SK-N-SH (cell line): ENCODE results near the gene CYP2B6. TPM values are rescaled to one million over a fixed set of nuclear protein-coding genes. Genes with fewer than 3 reads are reported as not detected.
"Not testable (repeated sequence)": the region's sequence is repeated elsewhere in the genome, so short reads cannot be mapped to it uniquely, and the experiment has no call there.

Experiments
- CTCF ChIA-PET: fragments of 300-600, 350-600 bp; formaldehyde crosslinking; extraction: SDS; loops from one replicate; lab custom pipeline; 2021; lab: Yijun Ruan, JAX
- POLR2A ChIA-PET: fragments of 350-600 bp; sonication (Branson Sonifier 250); formaldehyde crosslinking; extraction: SDS; loops from one replicate; lab custom pipeline; 2020; ENCODE audit warnings: antibody characterized with exemption, inconsistent platforms; lab: Yijun Ruan, JAX
- DNase-seq: peaks from one replicate; pipeline ENCODE4 v3.0.0; 2012
- H2AFZ ChIP-seq: fragments of 200-600 bp; sonication (generic); 2 replicates; pipeline ENCODE4 v1.8.1; 2016; ENCODE audit warnings: antibody characterized with exemption, mild to moderate bottlenecking, low read depth
- H3F3A ChIP-seq: fragments of 200-600 bp; sonication (generic); replicated peaks from 2 replicates; pipeline ENCODE3; 2016; ENCODE audit warnings: antibody characterized with exemption, mild to moderate bottlenecking; ENCODE audit not compliant: insufficient read depth
- H3K27ac ChIP-seq, 2 experiments: fragments of 200-500 bp in 1 of 2; fragments of 200-600 bp in 1 of 2; sonication (Bioruptor generic) in 1 of 2; sonication (generic), shearing (Covaris generic) in 1 of 2; 2 replicates each; pipeline versions ENCODE4 v1.5.1 to v1.6.1; 2014 to 2016; ENCODE audit warnings: low read depth in 2 of 2, inconsistent platforms in 1 of 2, low read length in 1 of 2, mild to moderate bottlenecking in 1 of 2, mixed read lengths in 1 of 2
- H3K27me3 ChIP-seq: fragments of 200-600 bp; sonication (generic), shearing (Covaris generic); 2 replicates; pipeline ENCODE4 v1.6.1; 2016; ENCODE audit warnings: mixed run types; ENCODE audit not compliant: insufficient read depth
- H3K36me3 ChIP-seq, 2 experiments: fragments of 200-500 bp in 1 of 2; fragments of 200-600 bp in 1 of 2; sonication (Bioruptor generic) in 1 of 2; sonication (generic) in 1 of 2; replicated peaks in 1 of 2; 2 replicates each; pipeline versions ENCODE3 to v1.5.1; 2014 to 2016; ENCODE audit warnings: low read length in 1 of 2, mild to moderate bottlenecking in 1 of 2; ENCODE audit not compliant: insufficient read depth in 2 of 2, control insufficient read depth in 1 of 2
- H3K4me1 ChIP-seq, 2 experiments: fragments of 200-500 bp in 1 of 2; fragments of 200-600 bp in 1 of 2; sonication (Bioruptor generic) in 1 of 2; sonication (generic), shearing (Covaris generic) in 1 of 2; 2 replicates each; pipeline versions ENCODE4 v1.5.1 to v1.6.1; 2014 to 2016; ENCODE audit warnings: low read depth in 1 of 2, low read length in 1 of 2, mixed run types in 1 of 2; ENCODE audit not compliant: insufficient read depth in 2 of 2, control insufficient read depth in 1 of 2
- H3K4me2 ChIP-seq: fragments of 200-600 bp; sonication (generic), shearing (Covaris generic); 2 replicates; pipeline ENCODE4 v1.6.1; 2017; ENCODE audit warnings: mixed run types
- H3K4me3 ChIP-seq, 2 experiments: fragments of 200-500 bp in 1 of 2; fragments of 200-600 bp in 1 of 2; sonication (Bioruptor generic) in 1 of 2; sonication (generic), shearing (Covaris generic) in 1 of 2; 2 replicates each; pipeline versions ENCODE4 v1.5.1 to v1.8.1; 2014 to 2016; ENCODE audit warnings: low read depth in 2 of 2, inconsistent platforms in 1 of 2, low read length in 1 of 2, mild to moderate bottlenecking in 1 of 2, mixed read lengths in 1 of 2, moderate library complexity in 1 of 2
- H3K79me2 ChIP-seq: fragments of 200-600 bp; sonication (generic); 2 replicates; pipeline ENCODE4 v1.8.1; 2017; ENCODE audit warnings: mild to moderate bottlenecking; ENCODE audit not compliant: insufficient read depth
- H3K9ac ChIP-seq: fragments of 200-600 bp; sonication (generic); 2 replicates; pipeline ENCODE4 v1.6.1; 2017; ENCODE audit warnings: mixed run types
- H3K9me2 ChIP-seq: fragments of 200-600 bp; sonication (generic); 2 replicates; pipeline ENCODE4 v1.6.1; 2017; ENCODE audit warnings: mixed run types
- H3K9me3 ChIP-seq: fragments of 200-600 bp; sonication (generic); 2 replicates; pipeline ENCODE4 v1.6.1; 2017; ENCODE audit warnings: mixed run types, mild to moderate bottlenecking, moderate library complexity
- H4K20me1 ChIP-seq: fragments of 200-600 bp; sonication (generic); 2 replicates; pipeline ENCODE4 v1.6.1; 2017; ENCODE audit warnings: mild to moderate bottlenecking, mixed run types; ENCODE audit not compliant: insufficient read depth
- CTCF ChIP-seq: fragments of 200-600 bp; sonication (generic); IDR thresholded peaks from 2 replicates; pipeline ENCODE4 v1.6.1; 2017; ENCODE audit warnings: antibody characterized with exemption, mild to moderate bottlenecking, moderate library complexity
- EP300 ChIP-seq, 2 experiments: IDR thresholded peaks; 2 replicates each; pipeline versions ENCODE4 v1.4.0 to v1.6.1; 2012; ENCODE audit warnings: borderline replicate concordance in 1 of 2, low read depth in 1 of 2, low read length in 1 of 2
- FOSL2 ChIP-seq: IDR thresholded peaks from 2 replicates; pipeline ENCODE4 v1.4.0; 2012; ENCODE audit warnings: low read depth, mild to moderate bottlenecking, moderate library complexity, borderline replicate concordance
- GATA2 ChIP-seq: sonication (generic); formaldehyde crosslinking; IDR thresholded peaks from 2 replicates; pipeline ENCODE4 v1.5.0; 2020; ENCODE audit warnings: mild to moderate bottlenecking, missing genetic modification reagents
- JUND ChIP-seq: IDR thresholded peaks from 2 replicates; pipeline ENCODE4 v1.4.0; 2012
- MAX ChIP-seq: IDR thresholded peaks from 2 replicates; pipeline ENCODE4 v1.4.0; 2012; ENCODE audit warnings: low read depth
- MEF2A ChIP-seq: IDR thresholded peaks from 2 replicates; pipeline ENCODE4 v1.4.0; 2012; ENCODE audit warnings: low read depth, borderline replicate concordance
- NRF1 ChIP-seq: IDR thresholded peaks from 2 replicates; pipeline ENCODE4 v1.6.1; 2012; ENCODE audit warnings: low read depth, mild to moderate bottlenecking, low read length
- POLR2AphosphoS5 ChIP-seq: IDR thresholded peaks from 2 replicates; pipeline ENCODE4 v1.6.1; 2012; ENCODE audit warnings: low read depth, low read length
- RAD21 ChIP-seq: IDR thresholded peaks from 2 replicates; pipeline ENCODE4 v1.6.1; 2012; ENCODE audit warnings: mild to moderate bottlenecking, low read length
- REST ChIP-seq: IDR thresholded peaks from 2 replicates; pipeline ENCODE4 v1.6.1; 2012; ENCODE audit warnings: mild to moderate bottlenecking, low read depth, low read length, moderate library complexity
- RXRA ChIP-seq: IDR thresholded peaks from 2 replicates; pipeline ENCODE4 v1.4.0; 2012; ENCODE audit warnings: low read depth, mild to moderate bottlenecking, borderline replicate concordance
- TCF12 ChIP-seq: IDR thresholded peaks from 2 replicates; pipeline ENCODE4 v1.4.0; 2012
- TEAD4 ChIP-seq: IDR thresholded peaks from 2 replicates; pipeline ENCODE4 v1.4.0; 2012; ENCODE audit warnings: mild to moderate bottlenecking, borderline replicate concordance; ENCODE audit not compliant: insufficient read depth
- USF1 ChIP-seq: IDR thresholded peaks from 2 replicates; pipeline ENCODE4 v1.4.0; 2012; ENCODE audit warnings: low read depth, borderline replicate concordance
- WGBS: methylation state at CpG from one replicate; pipeline ENCODE4 v1.1.6; 2017; ENCODE audit warnings: low lambda C conversion rate; 5-methylcytosine and 5-hydroxymethylcytosine counted together
- polyA plus RNA-seq, 3 experiments: library from polyadenylated mRNA; depleted of rRNA; stranded (reverse); fragments of >200 nt; gene quantifications; 2 replicates each; pipeline ENCODE4 v1.2.3, GENCODE V29; 2012

CYP2B6 gene
- polyA plus RNA-seq, 1 of the 3 experiments (the other 2 are of a cell fraction), result not detected

GRCh38 chr19:41052162-41052561 is 61.1 kb downstream of the CYP2B6 start:
- H3K4me1 ChIP-seq, H2AFZ ChIP-seq, DNase-seq, H3K4me3 ChIP-seq, H3K27ac ChIP-seq, H3K9me2 ChIP-seq, H3F3A ChIP-seq, H3K79me2 ChIP-seq, H3K36me3 ChIP-seq, H3K9me3 ChIP-seq, POLR2A ChIA-PET, H4K20me1 ChIP-seq, H3K4me2 ChIP-seq, CTCF ChIA-PET, H3K9ac ChIP-seq: not testable (repeated sequence)
- WGBS, result 11% methylated on average over 7 of the region's 7 CpGs
- H3K27me3 ChIP-seq, result peaks cover 84% of the 10 kb centered on the region

- H3K27me3 ChIP-seq, result peaks cover 85% of the 10 kb centered on the region
- H2AFZ ChIP-seq, H3F3A ChIP-seq, DNase-seq, H3K9ac ChIP-seq, H3K4me1 ChIP-seq, H3K4me3 ChIP-seq, H4K20me1 ChIP-seq, POLR2A ChIA-PET, H3K27ac ChIP-seq, H3K9me2 ChIP-seq, H3K79me2 ChIP-seq, H3K9me3 ChIP-seq, H3K36me3 ChIP-seq, CTCF ChIA-PET, H3K4me2 ChIP-seq: not testable (repeated sequence)
- WGBS, result 20% methylated on average over 10 of the region's 10 CpGs
Observed at GRCh38 chr19:41053331-41053730, 62.2 kb downstream of the CYP2B6 start.

- WGBS, result 18% methylated on average over 7 of the region's 7 CpGs
- peak overlapping the region; percentile 59 for H3K4me2 ChIP-seq
- TF ChIP-seq EP300 (IDR thresholded peaks at IDR 0.05; ENCODE audit: borderline replicate concordance in 1 of 2, low read depth in 1 of 2, low read length in 1 of 2) (no peak), TEAD4 (no peak), RXRA (no peak), TCF12 (no peak), CTCF (no peak), USF1 (no peak), GATA2 (no peak), MAX (no peak), FOSL2 (no peak), REST (no peak), JUND (no peak), NRF1 (no peak), POLR2AphosphoS5 (no peak), MEF2A (no peak), RAD21 (no peak)
Observed at GRCh38 chr19:41064974-41065569, 74.0 kb downstream of the CYP2B6 start.

More at GRCh38 chr19:41064974-41065569, 74.0 kb downstream of the CYP2B6 start:
- no peaks in the 10 kb centered on the region for H3K9me2 ChIP-seq
- no peaks in the 10 kb centered on the region for H3F3A ChIP-seq
- DNase-seq, result peak; percentile 10
- peaks cover 33% of the 10 kb centered on the region; the same call in 1 of the 2 replicates for H3K27me3 ChIP-seq
- H3K36me3 ChIP-seq, result no peaks in the 10 kb centered on the region
- H3K79me2 ChIP-seq, result no peaks in the 10 kb centered on the region
- CTCF ChIA-PET, result interaction anchor here (1.6 kb wide), 1 partner anchor 79 kb away, joined by 4 read pairs; no protein-coding TSS in a partner anchor
- H3K4me3 ChIP-seq, result peak overlapping the region; percentile 29 to 45; a peak in 3 of 4 replicates
- H2AFZ ChIP-seq, result peak overlapping the region; percentile 67
- H3K27ac ChIP-seq, result no peak overlapping the region
- H3K9me3 ChIP-seq, result no peaks in the 10 kb centered on the region
- no peaks in the 10 kb centered on the region for H4K20me1 ChIP-seq
- H3K9ac ChIP-seq, result no peak overlapping the region
- H3K4me1 ChIP-seq, result no peaks in the 10 kb centered on the region
- POLR2A ChIA-PET, result no interaction called here
